ENCODE measurements around the gene TMC5. TPM values are rescaled to one million over a fixed set of nuclear protein-coding genes. Genes with fewer than 3 reads are reported as not detected.

The TMC5 gene
- total RNA-seq, 6 donors from 2014 or later: 37.1 to 99.5 (median 62.4) TPM

DNA sequence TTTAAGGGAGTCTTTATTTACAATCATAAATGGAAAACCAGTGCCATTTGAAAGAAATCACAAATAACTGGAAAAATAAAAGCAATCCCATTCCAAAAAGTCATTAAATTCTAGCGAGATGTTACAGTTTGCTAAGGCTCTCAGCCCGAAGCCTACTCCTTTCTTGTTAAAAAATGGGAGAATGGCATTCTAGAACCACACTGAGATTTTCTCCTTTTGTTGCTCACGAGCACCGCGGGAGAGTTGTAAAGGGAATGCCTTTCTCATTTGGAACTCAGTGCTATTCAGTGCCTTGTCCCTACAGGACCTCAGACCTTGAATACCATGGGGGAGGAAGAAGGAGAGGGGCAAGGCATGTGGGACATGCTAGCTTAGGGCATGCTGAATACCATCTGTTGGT lies 67.9 kb downstream of the TMC5 start:
- DNase-seq: no peak
- Histone ChIP-seq H3K36me3 (peaks cover 0 to 34% (median 13%) of the 10 kb centered on the region in 4 donors), H3K4me1 (peaks cover 0 to 7% (median 3%) of the 10 kb centered on the region in 4 donors), H3K27me3 (no peaks in the 10 kb centered on the region), H3K27ac (no peak overlapping the region), H3K9me3 (no peaks in the 10 kb centered on the region), H3K4me3 (no peak overlapping the region)
- WGBS, 2 donors: 91 to 93% methylated on average over 5 of the region's 5 CpGs
- ATAC-seq (ENCODE audit: low FRiP score in 2 of 2): no peak
- no peak for TF ChIP-seq EP300 (IDR thresholded peaks at IDR 0.05)
- no peak for TF ChIP-seq POLR2A (IDR thresholded peaks at IDR 0.05)
- TF ChIP-seq POLR2AphosphoS5 (IDR thresholded peaks at IDR 0.05): no peak
- TF ChIP-seq, protein P1, sequence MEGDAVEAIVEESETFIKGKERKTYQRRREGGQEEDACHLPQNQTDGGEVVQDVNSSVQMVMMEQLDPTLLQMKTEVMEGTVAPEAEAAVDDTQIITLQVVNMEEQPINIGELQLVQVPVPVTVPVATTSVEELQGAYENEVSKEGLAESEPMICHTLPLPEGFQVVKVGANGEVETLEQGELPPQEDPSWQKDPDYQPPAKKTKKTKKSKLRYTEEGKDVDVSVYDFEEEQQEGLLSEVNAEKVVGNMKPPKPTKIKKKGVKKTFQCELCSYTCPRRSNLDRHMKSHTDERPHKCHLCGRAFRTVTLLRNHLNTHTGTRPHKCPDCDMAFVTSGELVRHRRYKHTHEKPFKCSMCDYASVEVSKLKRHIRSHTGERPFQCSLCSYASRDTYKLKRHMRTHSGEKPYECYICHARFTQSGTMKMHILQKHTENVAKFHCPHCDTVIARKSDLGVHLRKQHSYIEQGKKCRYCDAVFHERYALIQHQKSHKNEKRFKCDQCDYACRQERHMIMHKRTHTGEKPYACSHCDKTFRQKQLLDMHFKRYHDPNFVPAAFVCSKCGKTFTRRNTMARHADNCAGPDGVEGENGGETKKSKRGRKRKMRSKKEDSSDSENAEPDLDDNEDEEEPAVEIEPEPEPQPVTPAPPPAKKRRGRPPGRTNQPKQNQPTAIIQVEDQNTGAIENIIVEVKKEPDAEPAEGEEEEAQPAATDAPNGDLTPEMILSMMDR (IDR thresholded peaks at IDR 0.05): no peak

DNA sequence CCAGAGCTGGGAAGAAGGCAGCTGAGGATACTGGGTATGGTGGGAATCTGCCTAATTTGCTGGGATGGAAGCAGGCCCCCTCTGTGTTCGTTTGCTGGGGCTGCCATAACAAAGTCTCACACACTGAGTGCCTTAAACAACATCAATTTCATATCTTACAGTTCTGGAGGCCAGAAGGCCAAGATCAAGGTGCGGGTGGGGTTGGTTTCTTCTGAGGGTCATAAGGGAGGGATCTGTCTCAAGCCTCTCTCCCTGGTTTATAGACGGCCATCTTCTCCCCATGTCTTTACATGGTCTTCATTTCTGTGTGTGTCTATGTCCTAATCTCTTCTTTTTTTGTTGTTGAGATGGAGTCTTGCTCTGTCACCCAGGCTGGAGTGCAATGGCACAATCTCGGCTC lies 68.4 kb downstream of the TMC5 start:
- Histone ChIP-seq H3K4me3 (no peak overlapping the region), H3K4me1 (peaks cover 0 to 7% (median 3%) of the 10 kb centered on the region in 4 donors), H3K36me3 (peaks cover 0 to 34% (median 11%) of the 10 kb centered on the region in 4 donors), H3K27me3 (no peaks in the 10 kb centered on the region), H3K27ac (no peak overlapping the region), H3K9me3 (no peaks in the 10 kb centered on the region)
- no peak for DNase-seq
- 92 to 98% methylated on average over 4 of the region's 4 CpGs for WGBS, 2 donors
- no peak for ATAC-seq (ENCODE audit: low FRiP score in 2 of 2)
- TF ChIP-seq POLR2A (IDR thresholded peaks at IDR 0.05) (no peak), POLR2AphosphoS5 (IDR thresholded peaks at IDR 0.05) (no peak), EP300 (IDR thresholded peaks at IDR 0.05) (no peak)
- TF ChIP-seq, protein P1 (IDR thresholded peaks at IDR 0.05): no peak

- DNase-seq: peak in 1 of 2 donors; percentile 38
- Histone ChIP-seq H3K36me3 (peaks cover 0 to 31% (median 7%) of the 10 kb centered on the region in 4 donors), H3K4me1 (peaks cover 0 to 7% (median 3%) of the 10 kb centered on the region in 4 donors), H3K9me3 (no peaks in the 10 kb centered on the region), H3K4me3 (no peak overlapping the region), H3K27me3 (no peaks in the 10 kb centered on the region), H3K27ac (no peak overlapping the region)
- no peak for ATAC-seq (ENCODE audit: low FRiP score in 2 of 2)
- TF ChIP-seq POLR2A (IDR thresholded peaks at IDR 0.05): no peak
- TF ChIP-seq, protein P1 (IDR thresholded peaks at IDR 0.05): no peak
- WGBS, 2 donors: 91% methylated on average over 10 of the region's 10 CpGs
Measured at GRCh38 chr16:19486750-19487325, 69.2 kb downstream of the TMC5 start.

GRCh38 chr16:19488213-19488640 lies 70.5 kb downstream of the TMC5 start:
- Histone ChIP-seq H3K36me3 (peaks cover 0 to 26% (median 4%) of the 10 kb centered on the region in 4 donors), H3K4me3 (no peak overlapping the region), H3K4me1 (peaks cover 0 to 7% (median 3%) of the 10 kb centered on the region in 4 donors), H3K9me3 (no peaks in the 10 kb centered on the region), H3K27me3 (no peaks in the 10 kb centered on the region), H3K27ac (peak overlapping the region in 1 of 4 donors; percentile 18)
- TF ChIP-seq, protein P1 (IDR thresholded peaks at IDR 0.05): no peak
- TF ChIP-seq POLR2A (IDR thresholded peaks at IDR 0.05) (no peak), EP300 (IDR thresholded peaks at IDR 0.05) (no peak), POLR2AphosphoS5 (IDR thresholded peaks at IDR 0.05) (no peak)
- peak; percentile 54 to 73 for ATAC-seq (ENCODE audit: low FRiP score in 2 of 2)
- WGBS, 2 donors: 58 to 63% methylated on average over 4 of the region's 4 CpGs
- peak in 1 of 2 donors; percentile 69 for DNase-seq

DNA sequence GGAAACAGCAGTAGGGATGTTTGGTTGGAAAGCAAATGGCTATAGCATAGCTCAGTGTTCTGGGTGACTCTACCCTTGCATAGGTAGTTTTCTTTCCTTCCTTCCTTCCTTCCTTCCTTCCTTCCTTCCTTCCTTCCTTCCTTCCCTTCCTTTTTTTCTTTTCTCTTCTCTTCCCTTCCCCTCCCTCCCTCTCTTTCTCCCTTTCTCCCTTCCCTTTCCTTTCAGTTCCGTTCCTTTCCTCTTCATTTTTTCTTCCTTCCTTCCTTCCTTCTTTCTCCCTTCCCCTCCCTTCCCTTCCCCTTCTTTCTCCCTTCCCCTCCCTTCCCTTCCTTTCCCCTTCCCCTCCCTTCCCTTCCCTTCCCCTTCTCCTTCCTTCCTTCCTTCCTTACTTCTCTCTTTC lies 72.9 kb downstream of the TMC5 start:
- Histone ChIP-seq H3K27me3 (no peaks in the 10 kb centered on the region), H3K36me3 (peaks cover 0 to 24% (median 5%) of the 10 kb centered on the region in 4 donors), H3K4me1 (peaks cover 0 to 7% (median 3%) of the 10 kb centered on the region in 4 donors), H3K4me3 (no peak overlapping the region), H3K9me3 (no peaks in the 10 kb centered on the region), H3K27ac (no peak overlapping the region)
- ATAC-seq (ENCODE audit: low FRiP score in 2 of 2) (no peak), DNase-seq (no peak)
- TF ChIP-seq POLR2A (IDR thresholded peaks at IDR 0.05) (no peak), POLR2AphosphoS5 (IDR thresholded peaks at IDR 0.05) (no peak), EP300 (IDR thresholded peaks at IDR 0.05) (no peak)
- TF ChIP-seq, protein P1 (IDR thresholded peaks at IDR 0.05): no peak
- 70 to 100% methylated on average over 1 of the region's 1 CpG for WGBS, 2 donors

Measured in upper lobe of left lung (tissue), 6 donors.